Measurements from ENCODE around the gene AK2.
A peak's percentile ranks its signal among the peaks of the same experiment; 100 is the strongest.

The AK2 gene

GRCh38 chr1:33005838-33006421 is 30.8 kb downstream of the AK2 start:
- no peak for DNase-seq (ENCODE audit: low read depth)
- TF ChIP-seq, protein P1, sequence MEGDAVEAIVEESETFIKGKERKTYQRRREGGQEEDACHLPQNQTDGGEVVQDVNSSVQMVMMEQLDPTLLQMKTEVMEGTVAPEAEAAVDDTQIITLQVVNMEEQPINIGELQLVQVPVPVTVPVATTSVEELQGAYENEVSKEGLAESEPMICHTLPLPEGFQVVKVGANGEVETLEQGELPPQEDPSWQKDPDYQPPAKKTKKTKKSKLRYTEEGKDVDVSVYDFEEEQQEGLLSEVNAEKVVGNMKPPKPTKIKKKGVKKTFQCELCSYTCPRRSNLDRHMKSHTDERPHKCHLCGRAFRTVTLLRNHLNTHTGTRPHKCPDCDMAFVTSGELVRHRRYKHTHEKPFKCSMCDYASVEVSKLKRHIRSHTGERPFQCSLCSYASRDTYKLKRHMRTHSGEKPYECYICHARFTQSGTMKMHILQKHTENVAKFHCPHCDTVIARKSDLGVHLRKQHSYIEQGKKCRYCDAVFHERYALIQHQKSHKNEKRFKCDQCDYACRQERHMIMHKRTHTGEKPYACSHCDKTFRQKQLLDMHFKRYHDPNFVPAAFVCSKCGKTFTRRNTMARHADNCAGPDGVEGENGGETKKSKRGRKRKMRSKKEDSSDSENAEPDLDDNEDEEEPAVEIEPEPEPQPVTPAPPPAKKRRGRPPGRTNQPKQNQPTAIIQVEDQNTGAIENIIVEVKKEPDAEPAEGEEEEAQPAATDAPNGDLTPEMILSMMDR (IDR thresholded peaks at IDR 0.05; ENCODE audit: low read depth, low read length, missing control alignments), result no peak
- no peak overlapping the region for H3K4me3 ChIP-seq (ENCODE audit: low read depth, low read length)

- DNase-seq (ENCODE audit: low read depth), result no peak
- H3K4me3 ChIP-seq (ENCODE audit: low read depth, low read length), result no peak overlapping the region
- TF ChIP-seq, protein P1 (IDR thresholded peaks at IDR 0.05; ENCODE audit: low read depth, low read length, missing control alignments), result no peak
Measured at GRCh38 chr1:33005117-33005837, 31.4 kb downstream of the AK2 start.

DNA sequence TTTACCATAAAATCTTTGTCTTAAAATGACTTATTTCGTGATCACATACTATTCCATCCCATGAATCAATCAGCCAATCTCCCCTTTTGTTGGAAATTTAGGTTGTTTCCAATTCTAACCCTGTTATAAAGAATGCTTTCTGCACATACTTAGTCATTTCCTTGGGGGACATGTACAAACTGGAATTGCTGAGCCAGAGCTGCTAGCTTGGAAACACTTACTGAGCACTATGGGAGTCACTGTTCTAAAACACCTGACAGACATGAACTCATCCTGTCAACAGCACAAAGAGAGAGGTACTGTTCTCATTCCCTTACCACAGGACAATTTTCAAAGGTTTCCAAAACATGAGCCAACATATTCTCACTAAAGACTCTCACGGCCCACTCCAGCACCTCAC is 32.1 kb downstream of the AK2 start:
- H3K4me3 ChIP-seq (ENCODE audit: low read depth, low read length), result no peak overlapping the region
- TF ChIP-seq, protein P1 (IDR thresholded peaks at IDR 0.05; ENCODE audit: low read depth, low read length, missing control alignments), result no peak
- DNase-seq (ENCODE audit: low read depth), result no peak

- no peak overlapping the region for H3K4me3 ChIP-seq (ENCODE audit: low read depth, low read length)
- TF ChIP-seq, protein P1 (IDR thresholded peaks at IDR 0.05; ENCODE audit: low read depth, low read length, missing control alignments), result no peak
- no peak for DNase-seq (ENCODE audit: low read depth)
Measured at GRCh38 chr1:33003657-33004056, 33.0 kb downstream of the AK2 start.

DNA sequence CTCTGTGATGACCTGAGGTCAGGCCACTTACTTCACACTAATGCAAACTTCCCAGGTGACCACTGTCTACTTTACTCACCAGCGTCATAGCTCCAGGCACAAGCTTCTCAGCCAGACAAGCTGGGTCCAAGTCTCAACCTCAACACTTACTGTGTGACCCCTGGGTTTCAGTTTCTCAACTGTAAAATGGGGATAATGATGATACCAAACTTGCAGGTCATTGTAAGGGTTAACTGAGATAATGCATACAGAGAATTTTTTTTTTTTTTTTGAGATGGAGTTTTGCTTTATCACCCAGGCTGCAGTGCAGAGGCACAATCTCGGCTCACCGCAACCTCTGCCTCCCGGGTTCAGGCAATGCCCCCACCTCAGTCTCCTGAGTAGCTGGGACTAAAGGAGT is 34.7 kb downstream of the AK2 start:
- TF ChIP-seq, protein P1 (IDR thresholded peaks at IDR 0.05; ENCODE audit: low read depth, low read length, missing control alignments), result no peak
- no peak overlapping the region for H3K4me3 ChIP-seq (ENCODE audit: low read depth, low read length)
- DNase-seq (ENCODE audit: low read depth), result no peak

GRCh38 chr1:33001282-33001681 is 35.4 kb downstream of the AK2 start:
- DNase-seq (ENCODE audit: low read depth), result no peak
- TF ChIP-seq, protein P1 (IDR thresholded peaks at IDR 0.05; ENCODE audit: low read depth, low read length, missing control alignments), result peak; percentile 41
- no peak overlapping the region for H3K4me3 ChIP-seq (ENCODE audit: low read depth, low read length)

All from GM12864 (cell line).